Esophagus muscularis mucosa (tissue), 3 donors: ENCODE data around the gene TM9SF3.

Experiments used
- CTCF ChIP-seq, 3 experiments: fragments of 200-600 bp in 2 of 3; fragments of 450-650 bp in 1 of 3; sonication (generic) in 2 of 3; IDR thresholded peaks; one replicate each; pipeline ENCODE4 v1.5.1; 2017 to 2019; ENCODE audit warnings: antibody characterized with exemption in 3 of 3, mild to moderate bottlenecking in 2 of 3, moderate library complexity in 1 of 3
- POLR2A ChIP-seq: fragments of 450-650 bp; IDR thresholded peaks from one replicate; pipeline ENCODE4 v1.6.1; 2017; ENCODE audit warnings: antibody characterized with exemption, moderate library complexity, mild to moderate bottlenecking, low read depth

GRCh38 chr10:96622013-96622787, 35.4 kb upstream of the TM9SF3 start:
- TF ChIP-seq POLR2A (no peak), CTCF (IDR thresholded peaks at IDR 0.05) (no peak)
